Nephron (organoid): Measurements from ENCODE around the gene TTBK1.

Experiments used
- H3K27ac Mint-ChIP-seq, 3 experiments: 2 replicates each; pipeline ENCODE4 v1.8.0; 2020; ENCODE audit warnings: mixed read lengths in 3 of 3, mild to moderate bottlenecking in 2 of 3, moderate library complexity in 1 of 3
- H3K27me3 Mint-ChIP-seq: 2 replicates; pipeline ENCODE4 v1.8.0; 2021; ENCODE audit warnings: low read depth, mild to moderate bottlenecking, moderate library complexity, mixed read lengths
- H3K36me3 Mint-ChIP-seq: 2 replicates; pipeline ENCODE4 v1.8.0; 2020; ENCODE audit warnings: low read depth, mixed read lengths
- H3K4me1 Mint-ChIP-seq: 2 replicates; pipeline ENCODE4 v1.8.0; 2020; ENCODE audit warnings: mixed read lengths
- H3K4me3 Mint-ChIP-seq, 3 experiments: 2 replicates each; pipeline ENCODE4 v1.8.0; 2020; ENCODE audit warnings: mild to moderate bottlenecking in 3 of 3, mixed read lengths in 3 of 3, moderate library complexity in 2 of 3
- H3K9me3 Mint-ChIP-seq: 2 replicates; pipeline ENCODE4 v1.8.0; 2020; ENCODE audit warnings: mixed read lengths
- CTCF ChIP-seq, 3 experiments: fragments of 200-600 bp; sonication (generic); IDR thresholded peaks; one replicate each; pipeline ENCODE4 v1.5.0; 2021; ENCODE audit warnings: antibody characterized with exemption in 3 of 3; ENCODE audit not compliant: unreplicated experiment in 3 of 3

The TTBK1 gene

DNA sequence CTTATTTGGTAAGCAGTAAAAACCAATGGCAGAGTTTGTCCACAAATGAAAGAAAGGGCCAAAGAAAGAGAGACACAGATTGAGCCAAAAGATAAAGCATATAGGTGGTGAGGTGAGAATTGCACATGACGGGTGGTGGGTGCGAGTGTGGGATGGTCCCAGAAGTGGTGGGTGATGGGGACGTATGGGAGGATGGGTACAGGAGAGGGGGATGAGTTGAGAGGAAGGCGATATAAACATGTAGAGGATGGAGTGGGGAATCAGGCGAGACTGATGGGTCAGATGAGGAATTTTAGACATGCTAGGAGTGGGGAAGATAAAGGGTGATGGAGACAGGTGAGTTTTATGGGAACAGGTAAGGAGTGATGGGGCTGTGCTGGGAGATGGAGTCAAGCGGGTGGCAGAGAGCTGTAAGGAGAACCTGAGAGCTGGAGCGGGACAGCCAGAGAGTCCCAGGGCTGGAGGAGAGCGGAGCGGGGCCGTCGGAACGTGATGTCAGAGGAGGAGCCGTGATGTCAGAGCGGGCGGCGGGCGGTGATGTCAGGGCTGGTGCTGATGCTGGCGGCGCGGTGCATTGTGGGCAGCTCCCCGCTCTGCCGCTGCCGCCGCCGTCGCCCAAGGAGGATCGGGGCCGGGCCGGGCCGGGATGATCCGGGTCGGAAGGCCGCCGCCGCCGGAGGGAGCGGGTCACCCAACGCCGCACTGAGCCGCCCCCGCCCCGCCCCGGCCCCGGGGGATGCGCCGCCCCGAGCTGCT lies at the start of gene TTBK1:
TSS of gene TTBK1 (plus strand) at position 574 of the 756 bp plus-strand sequence. CDS start 3,180 bp downstream, outside the sequence.
- Mint-ChIP-seq H3K9me3 (peaks cover 8% of the 10 kb centered on the region), H3K27ac (no peak within 1 kb of the TSS), H3K4me1 (peaks cover 9% of the 10 kb centered on the region), H3K36me3 (no peaks in the 10 kb centered on the region), H3K27me3 (no peaks in the 10 kb centered on the region), H3K4me3 (no peak within 1 kb of the TSS)
- TF ChIP-seq CTCF (IDR thresholded peaks at IDR 0.05; ENCODE audit: unreplicated experiment in 3 of 3): no peak

- Mint-ChIP-seq H3K9me3 (no peaks in the 10 kb centered on the region), H3K36me3 (peaks cover 44% of the 10 kb centered on the region), H3K27me3 (no peaks in the 10 kb centered on the region), H3K4me1 (no peaks in the 10 kb centered on the region), H3K27ac (no peak overlapping the region), H3K4me3 (no peak overlapping the region)
- no peak for TF ChIP-seq CTCF (IDR thresholded peaks at IDR 0.05; ENCODE audit: unreplicated experiment in 3 of 3)
These were observed 49.4 kb upstream of the TTBK1 start for GRCh38 chr6:43193929-43194328.

GRCh38 chr6:43196337-43196736 lies 46.9 kb upstream of the TTBK1 start:
- H3K36me3 Mint-ChIP-seq: peaks cover 54% of the 10 kb centered on the region
- no peaks in the 10 kb centered on the region for H3K4me1 Mint-ChIP-seq
- H3K27me3 Mint-ChIP-seq: no peaks in the 10 kb centered on the region
- no peaks in the 10 kb centered on the region for H3K9me3 Mint-ChIP-seq
- H3K27ac Mint-ChIP-seq: no peak overlapping the region
- TF ChIP-seq CTCF (IDR thresholded peaks at IDR 0.05; ENCODE audit: unreplicated experiment in 3 of 3): no peak
- H3K4me3 Mint-ChIP-seq: no peak overlapping the region

DNA sequence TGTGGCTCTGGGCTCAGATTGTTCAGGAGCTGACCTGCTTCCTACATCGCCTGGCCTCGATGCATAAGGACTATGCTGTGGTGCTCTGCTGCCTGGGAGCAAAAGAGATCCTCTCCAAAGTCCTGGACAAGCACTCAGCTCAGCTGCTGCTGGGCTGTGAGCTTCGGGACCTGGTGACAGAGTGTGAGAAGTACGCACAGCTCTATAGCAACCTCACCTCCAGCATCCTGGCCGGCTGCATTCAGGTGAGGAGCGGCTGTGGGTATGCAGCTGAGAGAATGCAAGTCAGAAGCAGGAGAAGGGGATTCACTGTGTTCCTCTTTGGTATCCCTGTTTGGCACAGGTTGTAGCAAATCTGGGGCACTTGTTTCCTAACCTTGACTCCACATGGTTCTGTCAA lies 43.4 kb upstream of the TTBK1 start:
- H3K4me1 Mint-ChIP-seq: no peaks in the 10 kb centered on the region

GRCh38 chr6:43200541-43200940 lies 42.7 kb upstream of the TTBK1 start:
- Mint-ChIP-seq H3K9me3 (no peaks in the 10 kb centered on the region), H3K27ac (no peak overlapping the region), H3K27me3 (no peaks in the 10 kb centered on the region), H3K4me1 (no peaks in the 10 kb centered on the region), H3K36me3 (peaks cover 42% of the 10 kb centered on the region), H3K4me3 (no peak overlapping the region)
- no peak for TF ChIP-seq CTCF (IDR thresholded peaks at IDR 0.05; ENCODE audit: unreplicated experiment in 3 of 3)

More for the DNA sequence above, 43.4 kb upstream of the TTBK1 start:
- TF ChIP-seq CTCF (IDR thresholded peaks at IDR 0.05; ENCODE audit: unreplicated experiment in 3 of 3): no peak
- Mint-ChIP-seq H3K9me3 (no peaks in the 10 kb centered on the region), H3K36me3 (peaks cover 42% of the 10 kb centered on the region), H3K27ac (no peak overlapping the region), H3K4me3 (no peak overlapping the region), H3K27me3 (no peaks in the 10 kb centered on the region)

DNA sequence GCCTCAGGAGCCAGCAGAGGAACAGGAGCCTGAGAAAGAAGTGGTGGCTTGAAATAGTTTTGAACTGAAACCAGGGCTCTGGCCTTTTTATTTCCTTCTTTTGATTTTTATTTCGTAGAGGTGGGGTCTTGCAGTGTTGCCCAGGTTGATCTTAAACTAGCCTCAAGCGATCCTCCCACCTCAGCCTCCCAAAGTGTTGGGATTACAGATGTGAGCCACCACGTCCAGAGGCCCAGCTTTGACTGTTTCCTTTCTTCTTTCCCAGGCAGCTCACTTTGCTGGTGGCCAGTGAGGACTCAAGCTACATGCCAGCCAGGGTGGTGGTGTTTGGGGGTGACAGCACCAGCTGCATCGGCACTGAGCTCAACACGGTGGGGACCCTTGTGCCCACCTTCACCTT lies 40.8 kb upstream of the TTBK1 start:
- peak overlapping the region in 1 of 3 experiments; percentile 52 for H3K27ac Mint-ChIP-seq
- peaks cover 46% of the 10 kb centered on the region for H3K36me3 Mint-ChIP-seq
- no peak for TF ChIP-seq CTCF (IDR thresholded peaks at IDR 0.05; ENCODE audit: unreplicated experiment in 3 of 3)
- H3K9me3 Mint-ChIP-seq: no peaks in the 10 kb centered on the region
- no peaks in the 10 kb centered on the region for H3K4me1 Mint-ChIP-seq
- H3K27me3 Mint-ChIP-seq: no peaks in the 10 kb centered on the region
- no peak overlapping the region for H3K4me3 Mint-ChIP-seq
